Measurements from ENCODE around the gene SIL1. TPM values are rescaled to one million over a fixed set of nuclear protein-coding genes. Genes with fewer than 3 reads are reported as not detected.

The SIL1 gene
- total RNA-seq, 1 donor: 31.7 TPM

GRCh38 chr5:139140591-139141071 is 57.5 kb downstream of the SIL1 start:
- TF ChIP-seq, protein P1, sequence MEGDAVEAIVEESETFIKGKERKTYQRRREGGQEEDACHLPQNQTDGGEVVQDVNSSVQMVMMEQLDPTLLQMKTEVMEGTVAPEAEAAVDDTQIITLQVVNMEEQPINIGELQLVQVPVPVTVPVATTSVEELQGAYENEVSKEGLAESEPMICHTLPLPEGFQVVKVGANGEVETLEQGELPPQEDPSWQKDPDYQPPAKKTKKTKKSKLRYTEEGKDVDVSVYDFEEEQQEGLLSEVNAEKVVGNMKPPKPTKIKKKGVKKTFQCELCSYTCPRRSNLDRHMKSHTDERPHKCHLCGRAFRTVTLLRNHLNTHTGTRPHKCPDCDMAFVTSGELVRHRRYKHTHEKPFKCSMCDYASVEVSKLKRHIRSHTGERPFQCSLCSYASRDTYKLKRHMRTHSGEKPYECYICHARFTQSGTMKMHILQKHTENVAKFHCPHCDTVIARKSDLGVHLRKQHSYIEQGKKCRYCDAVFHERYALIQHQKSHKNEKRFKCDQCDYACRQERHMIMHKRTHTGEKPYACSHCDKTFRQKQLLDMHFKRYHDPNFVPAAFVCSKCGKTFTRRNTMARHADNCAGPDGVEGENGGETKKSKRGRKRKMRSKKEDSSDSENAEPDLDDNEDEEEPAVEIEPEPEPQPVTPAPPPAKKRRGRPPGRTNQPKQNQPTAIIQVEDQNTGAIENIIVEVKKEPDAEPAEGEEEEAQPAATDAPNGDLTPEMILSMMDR (IDR thresholded peaks at IDR 0.05; ENCODE audit: insufficient read depth, low read length): no peak
- peak; percentile 67 for DNase-seq (ENCODE audit: low read depth)
- no peak overlapping the region for H3K4me3 ChIP-seq (ENCODE audit: low read depth, low read length)

GRCh38 chr5:139138809-139139208 is 59.4 kb downstream of the SIL1 start:
- DNase-seq (ENCODE audit: low read depth): peak; percentile 39
- no peak overlapping the region for H3K4me3 ChIP-seq (ENCODE audit: low read depth, low read length)
- TF ChIP-seq, protein P1 (IDR thresholded peaks at IDR 0.05; ENCODE audit: insufficient read depth, low read length): no peak

GRCh38 chr5:139138109-139138508 is 60.1 kb downstream of the SIL1 start:
- DNase-seq (ENCODE audit: low read depth): no peak
- H3K4me3 ChIP-seq (ENCODE audit: low read depth, low read length): no peak overlapping the region
- TF ChIP-seq, protein P1 (IDR thresholded peaks at IDR 0.05; ENCODE audit: insufficient read depth, low read length): no peak

DNA sequence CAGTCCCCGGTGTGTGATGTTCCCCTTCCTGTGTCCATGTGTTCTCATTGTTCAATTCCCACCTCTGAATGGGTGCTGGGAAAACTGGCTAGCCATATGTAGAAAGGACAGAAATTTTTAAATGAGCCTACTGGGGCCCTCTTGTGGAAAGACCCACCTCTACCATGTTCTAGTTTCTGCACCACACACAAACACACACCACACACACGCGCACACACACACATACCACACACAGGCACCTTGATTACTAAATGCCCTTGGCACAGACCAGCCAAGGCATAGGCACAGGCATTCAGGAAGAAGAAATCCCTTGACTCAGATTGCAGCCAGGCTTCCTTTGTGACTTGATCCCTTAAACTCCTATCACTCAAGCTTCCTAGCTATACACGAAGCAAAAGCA is 60.5 kb downstream of the SIL1 start:
- TF ChIP-seq, protein P1 (IDR thresholded peaks at IDR 0.05; ENCODE audit: insufficient read depth, low read length): peak; percentile 14
- peak; percentile 38 for DNase-seq (ENCODE audit: low read depth)
- no peak overlapping the region for H3K4me3 ChIP-seq (ENCODE audit: low read depth, low read length)

GRCh38 chr5:139134906-139135305 is 63.3 kb downstream of the SIL1 start:
- H3K4me3 ChIP-seq (ENCODE audit: low read depth, low read length): no peak overlapping the region
- no peak for DNase-seq (ENCODE audit: low read depth)
- TF ChIP-seq, protein P1 (IDR thresholded peaks at IDR 0.05; ENCODE audit: insufficient read depth, low read length): no peak

DNA sequence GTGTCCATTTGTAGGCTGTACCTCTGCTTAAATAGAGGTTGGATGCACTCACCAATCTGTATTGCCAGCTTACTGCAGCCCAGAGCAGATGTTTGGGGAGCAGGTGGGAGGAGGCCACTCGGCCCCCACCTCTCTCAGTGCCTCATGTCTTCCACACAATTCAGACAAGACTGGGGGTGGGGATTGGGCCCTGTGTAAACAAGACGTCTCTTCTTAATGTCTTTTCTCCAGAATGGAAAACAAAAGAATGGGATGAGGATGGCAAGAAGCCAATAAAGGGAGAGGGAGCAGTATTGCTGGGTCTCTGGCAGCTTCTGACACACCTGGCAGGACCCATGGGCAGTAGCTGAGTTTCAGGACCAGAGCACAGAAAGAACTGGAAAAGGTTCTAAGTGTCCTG is 64.9 kb downstream of the SIL1 start:
- DNase-seq (ENCODE audit: low read depth): no peak
- no peak overlapping the region for H3K4me3 ChIP-seq (ENCODE audit: low read depth, low read length)
- TF ChIP-seq, protein P1 (IDR thresholded peaks at IDR 0.05; ENCODE audit: insufficient read depth, low read length): no peak

GRCh38 chr5:139132515-139132914 is 65.7 kb downstream of the SIL1 start:
- H3K4me3 ChIP-seq (ENCODE audit: low read depth, low read length): no peak overlapping the region
- no peak for DNase-seq (ENCODE audit: low read depth)
- TF ChIP-seq, protein P1 (IDR thresholded peaks at IDR 0.05; ENCODE audit: insufficient read depth, low read length): no peak

Data from fibroblast of the aortic adventitia (primary cell).